Mesothelial cell of epicardium (in vitro differentiated cells): Measurements from ENCODE around the gene RHOB. TPM values are rescaled to one million over a fixed set of nuclear protein-coding genes. Genes with fewer than 3 reads are reported as not detected.

Source experiments
- DNase-seq, 2 experiments: peaks; one replicate each; pipeline ENCODE4 v3.0.0; 2021; ENCODE audit warnings: low spot score in 2 of 2; ENCODE audit not compliant: unreplicated experiment in 2 of 2
- H3K27ac Mint-ChIP-seq: 2 replicates; pipeline ENCODE4 v1.8.0; 2021; ENCODE audit warnings: mixed read lengths
- H3K27me3 Mint-ChIP-seq: 2 replicates; pipeline ENCODE4 v1.8.0; 2021; ENCODE audit warnings: low read depth, mixed read lengths
- H3K36me3 Mint-ChIP-seq: 2 replicates; pipeline ENCODE4 v1.8.0; 2021; ENCODE audit warnings: mixed read lengths
- H3K4me1 Mint-ChIP-seq: 2 replicates; pipeline ENCODE4 v1.8.0; 2021; ENCODE audit warnings: mixed read lengths
- H3K4me3 Mint-ChIP-seq: 2 replicates; pipeline ENCODE4 v1.8.0; 2021; ENCODE audit warnings: mild to moderate bottlenecking, moderate library complexity, mixed read lengths
- H3K9me3 Mint-ChIP-seq: 2 replicates; pipeline ENCODE4 v1.8.0; 2021; ENCODE audit warnings: mixed read lengths
- CTCF ChIP-seq: fragments of 200-600 bp; sonication (generic); IDR thresholded peaks from one replicate; pipeline ENCODE4 v1.5.0; 2021; ENCODE audit warnings: antibody characterized with exemption; ENCODE audit not compliant: unreplicated experiment
- total RNA-seq: library from RNA; stranded (reverse); gene quantifications from 3 replicates; pipeline ENCODE4 v1.2.1, GENCODE V29; 2021

RHOB gene
- total RNA-seq, 1 donor from 2014 or later = 85.9 TPM

- Mint-ChIP-seq H3K27me3 (no peaks in the 10 kb centered on the region), H3K9me3 (no peaks in the 10 kb centered on the region), H3K36me3 (no peaks in the 10 kb centered on the region), H3K4me1 (peaks cover 37% of the 10 kb centered on the region), H3K27ac (no peak overlapping the region), H3K4me3 (no peak overlapping the region)
- DNase-seq = no peak
- no peak for TF ChIP-seq CTCF
Observed at GRCh38 chr2:20469595-20469994, 22.7 kb downstream of the RHOB start.

- no peak for TF ChIP-seq CTCF
- peaks cover 39% of the 10 kb centered on the region for H3K4me1 Mint-ChIP-seq
- no peaks in the 10 kb centered on the region for H3K27me3 Mint-ChIP-seq
- H3K4me3 Mint-ChIP-seq = no peak overlapping the region
- H3K27ac Mint-ChIP-seq = no peak overlapping the region
- H3K9me3 Mint-ChIP-seq = no peaks in the 10 kb centered on the region
- H3K36me3 Mint-ChIP-seq = no peaks in the 10 kb centered on the region
- DNase-seq = no peak
Observed at GRCh38 chr2:20470211-20470610, 23.3 kb downstream of the RHOB start.

GRCh38 chr2:20471148-20471547 lies 24.3 kb downstream of the RHOB start:
- peaks cover 35% of the 10 kb centered on the region for H3K4me1 Mint-ChIP-seq
- no peak for TF ChIP-seq CTCF
- H3K9me3 Mint-ChIP-seq = no peaks in the 10 kb centered on the region
- no peaks in the 10 kb centered on the region for H3K36me3 Mint-ChIP-seq
- H3K27me3 Mint-ChIP-seq = no peaks in the 10 kb centered on the region
- no peak for DNase-seq
- H3K4me3 Mint-ChIP-seq = no peak overlapping the region
- no peak overlapping the region for H3K27ac Mint-ChIP-seq

GRCh38 chr2:20471902-20472559 lies 25.2 kb downstream of the RHOB start:
- no peak for DNase-seq
- H3K4me1 Mint-ChIP-seq = peaks cover 30% of the 10 kb centered on the region
- no peak overlapping the region for H3K27ac Mint-ChIP-seq
- H3K4me3 Mint-ChIP-seq = no peak overlapping the region
- H3K9me3 Mint-ChIP-seq = no peaks in the 10 kb centered on the region
- no peaks in the 10 kb centered on the region for H3K36me3 Mint-ChIP-seq
- no peaks in the 10 kb centered on the region for H3K27me3 Mint-ChIP-seq
- TF ChIP-seq CTCF = no peak

GRCh38 chr2:20472569-20472968 lies 25.7 kb downstream of the RHOB start:
- no peak for DNase-seq
- H3K4me1 Mint-ChIP-seq = peaks cover 26% of the 10 kb centered on the region
- no peak overlapping the region for H3K4me3 Mint-ChIP-seq
- H3K27me3 Mint-ChIP-seq = no peaks in the 10 kb centered on the region
- H3K36me3 Mint-ChIP-seq = no peaks in the 10 kb centered on the region
- no peaks in the 10 kb centered on the region for H3K9me3 Mint-ChIP-seq
- H3K27ac Mint-ChIP-seq = peak overlapping the region; percentile 12
- no peak for TF ChIP-seq CTCF

GRCh38 chr2:20473128-20473527 lies 26.3 kb downstream of the RHOB start:
- Mint-ChIP-seq H3K9me3 (peaks cover under 1% of the 10 kb centered on the region), H3K36me3 (no peaks in the 10 kb centered on the region), H3K4me3 (no peak overlapping the region), H3K4me1 (peaks cover 24% of the 10 kb centered on the region), H3K27me3 (no peaks in the 10 kb centered on the region), H3K27ac (no peak overlapping the region)
- no peak for DNase-seq
- no peak for TF ChIP-seq CTCF
